NCI-H82 (cell line): ENCODE data around the gene PEX14.

Experiments used
- DNase-seq: peaks from one replicate; lab custom pipeline; 2025; lab: John Stamatoyannopoulos, UW

The PEX14 gene

GRCh38 chr1:10617318-10617717, 142.6 kb downstream of the PEX14 start:
- DNase-seq: no peak

GRCh38 chr1:10617931-10618885, 143.5 kb downstream of the PEX14 start:
- DNase-seq: no peak

- no peak for DNase-seq
Measured at GRCh38 chr1:10620776-10621175, 146.0 kb downstream of the PEX14 start.

- no peak for DNase-seq
Measured at GRCh38 chr1:10621906-10622305, 147.2 kb downstream of the PEX14 start.

GRCh38 chr1:10622910-10623685, 148.3 kb downstream of the PEX14 start:
- DNase-seq: peak; percentile 65

GRCh38 chr1:10623686-10624145, 149.0 kb downstream of the PEX14 start:
- DNase-seq: no peak

GRCh38 chr1:10624256-10625050, 149.7 kb downstream of the PEX14 start:
- DNase-seq: no peak

- no peak for DNase-seq
Measured at GRCh38 chr1:10625076-10625475, 150.3 kb downstream of the PEX14 start.

GRCh38 chr1:10625554-10625953, 150.8 kb downstream of the PEX14 start:
- peak; percentile 63 for DNase-seq

GRCh38 chr1:10626131-10626731, 151.5 kb downstream of the PEX14 start:
- peak; percentile 63 for DNase-seq

- no peak for DNase-seq
Measured at GRCh38 chr1:10626791-10627410, 152.2 kb downstream of the PEX14 start.

- DNase-seq: no peak
Measured at GRCh38 chr1:10628685-10629084, 153.9 kb downstream of the PEX14 start.

GRCh38 chr1:10629091-10629815, 154.5 kb downstream of the PEX14 start:
- DNase-seq: no peak

GRCh38 chr1:10629816-10630571, 155.2 kb downstream of the PEX14 start:
- DNase-seq: no peak

- DNase-seq: no peak
Measured at GRCh38 chr1:10630661-10631120, 155.9 kb downstream of the PEX14 start.

GRCh38 chr1:10631121-10631810, 156.5 kb downstream of the PEX14 start:
- DNase-seq: no peak

GRCh38 chr1:10631811-10632593, 157.3 kb downstream of the PEX14 start:
- no peak for DNase-seq

- DNase-seq: no peak
Measured at GRCh38 chr1:10632691-10633090, 157.9 kb downstream of the PEX14 start.
